T-helper 1 cell treated with Interleukin-12 subunit alpha and Interleukin-12 subunit beta and Interleukin-4 antibody, amounts not matched to agents 30 μg/mL and 1 μg/mL, for 36 hours (primary cell): ENCODE measurements around the gene DENND5A.
"Not testable (repeated sequence)": the region's sequence is repeated elsewhere in the genome, so short reads cannot be mapped to it uniquely, and the experiment has no call there.

Experiments used
- H3K27ac Mint-ChIP-seq: one replicate; pipeline ENCODE4 v1.8.0; 2021; ENCODE audit warnings: mild to moderate bottlenecking, mixed read lengths
- H3K27me3 Mint-ChIP-seq: one replicate; pipeline ENCODE4 v1.8.0; 2021; ENCODE audit warnings: low read depth, mixed read lengths
- H3K36me3 Mint-ChIP-seq: one replicate; pipeline ENCODE4 v1.8.0; 2021; ENCODE audit warnings: low read depth, mixed read lengths
- H3K4me1 Mint-ChIP-seq: one replicate; pipeline ENCODE4 v1.8.0; 2021; ENCODE audit warnings: low read depth, mixed read lengths
- H3K4me3 Mint-ChIP-seq: one replicate; pipeline ENCODE4 v1.8.0; 2021; ENCODE audit warnings: mild to moderate bottlenecking, moderate library complexity, mixed read lengths
- H3K9me3 Mint-ChIP-seq: one replicate; pipeline ENCODE4 v1.8.0; 2021; ENCODE audit warnings: mixed read lengths

DENND5A gene

DNA sequence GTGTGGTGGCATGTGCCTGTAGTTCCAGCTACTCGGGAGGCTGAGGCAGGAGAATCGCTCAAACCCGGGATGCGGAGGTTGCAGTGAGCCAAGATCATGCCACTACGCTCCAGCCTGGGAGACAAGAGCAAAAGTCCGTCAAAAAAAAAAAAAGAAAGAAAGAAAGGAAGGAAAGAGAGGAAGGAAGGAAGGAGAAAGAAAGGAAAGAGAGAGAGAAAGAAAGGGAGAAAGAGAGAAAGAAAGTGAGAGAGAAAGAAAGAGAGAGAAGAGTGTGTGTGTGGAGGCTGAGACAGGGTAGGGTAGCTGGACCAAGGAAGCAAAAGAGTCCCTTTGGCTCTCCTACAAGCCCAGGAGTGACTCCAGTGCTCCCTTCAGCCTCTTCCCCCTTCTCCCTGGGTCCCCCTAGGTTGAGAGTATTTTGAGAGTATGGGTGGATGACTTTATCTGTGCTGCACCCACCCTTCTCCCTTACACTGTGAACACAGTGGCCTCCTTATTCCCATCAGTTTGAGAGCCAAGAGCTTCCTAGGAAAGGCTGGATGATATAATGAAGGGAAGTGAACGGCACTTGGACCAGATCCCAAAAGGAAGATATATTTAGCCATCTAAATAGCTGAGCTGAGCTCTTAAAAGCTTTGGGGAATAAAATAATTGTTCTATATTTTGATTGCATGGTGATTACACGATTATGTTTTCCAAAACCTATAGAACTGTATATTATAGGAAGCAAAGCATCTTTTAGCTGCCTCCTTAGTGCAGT is 9.5 kb upstream of the DENND5A start:
- H3K4me3 Mint-ChIP-seq: no peak overlapping the region
- H3K4me1 Mint-ChIP-seq: peaks cover 3% of the 10 kb centered on the region
- H3K27me3 Mint-ChIP-seq: peaks cover 29% of the 10 kb centered on the region
- H3K27ac Mint-ChIP-seq: no peak overlapping the region
- no peaks in the 10 kb centered on the region for H3K36me3 Mint-ChIP-seq
- H3K9me3 Mint-ChIP-seq: no peaks in the 10 kb centered on the region

- Mint-ChIP-seq H3K27ac (no peak overlapping the region), H3K9me3 (no peaks in the 10 kb centered on the region), H3K4me1 (peaks cover 3% of the 10 kb centered on the region), H3K4me3 (no peak overlapping the region), H3K36me3 (no peaks in the 10 kb centered on the region), H3K27me3 (peaks cover 35% of the 10 kb centered on the region)
These were observed 8.5 kb upstream of the DENND5A start for GRCh38 chr11:9273376-9274336.

- peaks cover 53% of the 10 kb centered on the region for H3K27me3 Mint-ChIP-seq
- H3K9me3 Mint-ChIP-seq: no peaks in the 10 kb centered on the region
- H3K4me3 Mint-ChIP-seq: no peak overlapping the region
- peaks cover 8% of the 10 kb centered on the region for H3K4me1 Mint-ChIP-seq
- H3K36me3 Mint-ChIP-seq: no peaks in the 10 kb centered on the region
- no peak overlapping the region for H3K27ac Mint-ChIP-seq
These were observed 4.4 kb upstream of the DENND5A start for GRCh38 chr11:9269492-9270013.

GRCh38 chr11:9267680-9268079 is 2.5 kb upstream of the DENND5A start:
- H3K27ac Mint-ChIP-seq: no peak overlapping the region

GRCh38 chr11:9266926-9267325 is 1.8 kb upstream of the DENND5A start:
- Mint-ChIP-seq H3K36me3 (peaks cover 2% of the 10 kb centered on the region), H3K4me1 (peaks cover 18% of the 10 kb centered on the region), H3K4me3 (no peak overlapping the region), H3K27me3 (peaks cover 50% of the 10 kb centered on the region), H3K27ac (no peak overlapping the region), H3K9me3 (no peaks in the 10 kb centered on the region)

More at GRCh38 chr11:9267680-9268079, 2.5 kb upstream of the DENND5A start:
- no peaks in the 10 kb centered on the region for H3K9me3 Mint-ChIP-seq
- H3K27me3 Mint-ChIP-seq: peaks cover 49% of the 10 kb centered on the region
- peaks cover 2% of the 10 kb centered on the region for H3K36me3 Mint-ChIP-seq
- H3K4me1 Mint-ChIP-seq: peaks cover 13% of the 10 kb centered on the region
- H3K4me3 Mint-ChIP-seq: no peak overlapping the region

DNA sequence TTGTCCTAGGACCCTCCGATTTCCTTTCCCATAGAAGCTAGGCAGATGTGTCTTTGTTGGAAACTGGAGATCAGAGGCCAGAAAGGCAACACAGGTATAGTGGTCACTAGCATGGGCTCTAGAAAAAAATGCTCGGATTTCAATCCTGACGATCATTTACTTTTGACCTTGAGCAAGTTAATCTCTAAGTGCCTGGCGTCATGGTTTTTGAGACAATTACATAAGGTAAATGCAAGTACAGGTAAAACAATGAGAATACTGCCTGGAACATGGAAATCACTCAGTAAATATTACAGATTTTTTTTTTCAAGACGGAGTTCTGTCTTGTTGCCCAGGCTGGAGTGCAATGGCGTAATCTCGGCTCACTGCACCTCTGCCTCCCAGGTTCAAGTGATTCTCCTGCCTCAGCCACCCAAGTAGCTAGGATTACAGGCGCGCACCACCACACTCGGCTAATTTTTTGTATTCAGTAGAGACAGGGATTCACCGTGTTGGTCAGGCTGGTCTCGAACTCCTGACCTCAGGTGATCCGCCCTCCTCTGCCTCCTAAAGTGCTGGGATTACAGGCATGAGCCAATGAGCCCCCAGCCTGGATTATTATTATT is 1.1 kb upstream of the DENND5A start:
- Mint-ChIP-seq H3K36me3 (peaks cover 2% of the 10 kb centered on the region), H3K4me3 (peak overlapping the region; percentile 78), H3K9me3 (no peaks in the 10 kb centered on the region), H3K4me1 (peaks cover 23% of the 10 kb centered on the region), H3K27ac (peak overlapping the region; percentile 66), H3K27me3 (peaks cover 50% of the 10 kb centered on the region)

DNA sequence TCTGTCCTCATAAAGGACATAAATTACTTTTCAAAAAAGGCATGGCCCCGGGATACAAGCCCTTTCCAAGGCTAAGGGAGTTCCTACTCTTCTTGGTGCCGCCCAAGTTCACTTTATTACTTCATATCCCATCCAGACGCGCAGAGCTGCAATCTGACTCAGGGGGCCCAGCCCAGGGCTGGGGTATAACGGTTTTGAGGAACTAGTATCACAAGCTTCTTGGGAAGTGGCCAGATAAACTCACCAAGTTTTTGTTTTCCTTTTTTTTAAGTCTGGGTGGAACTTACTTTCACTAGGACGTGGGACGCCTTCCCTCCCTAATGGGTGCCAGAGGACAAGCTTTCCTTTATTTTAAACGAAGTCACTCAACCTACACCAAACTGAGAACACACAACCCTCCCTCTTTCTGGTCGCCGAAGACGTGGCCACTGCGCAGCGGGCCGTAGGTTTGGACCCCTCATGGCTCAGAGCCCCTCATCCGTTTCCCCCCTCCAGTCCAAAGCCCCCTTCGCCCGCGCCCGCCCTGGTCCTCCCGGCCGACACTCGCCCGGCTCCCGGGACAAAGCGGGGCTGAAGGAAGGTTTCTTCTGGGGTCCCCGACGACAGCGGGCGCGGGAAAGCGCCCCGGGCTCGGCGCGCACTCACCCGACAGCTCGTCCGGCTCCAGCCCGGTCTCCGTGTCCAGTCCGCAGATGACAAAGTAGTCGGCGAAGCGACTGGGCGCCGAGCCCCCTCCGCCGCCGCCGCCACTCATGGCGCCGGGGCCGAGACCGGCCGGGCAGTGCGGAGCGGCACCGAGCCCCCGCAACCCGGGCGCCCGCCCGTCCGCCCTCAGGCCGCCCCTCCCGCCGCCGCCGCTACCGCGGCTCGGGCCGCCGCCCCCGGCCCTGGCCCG is 587 bp downstream of the DENND5A start:
- Mint-ChIP-seq H3K27me3 (peaks cover 55% of the 10 kb centered on the region), H3K36me3 (peaks cover 2% of the 10 kb centered on the region), H3K27ac (peak overlapping the region; percentile 88), H3K4me3 (peak overlapping the region; percentile 86), H3K4me1 (peaks cover 35% of the 10 kb centered on the region), H3K9me3 (no peaks in the 10 kb centered on the region)

GRCh38 chr11:9263840-9264315 is 1.3 kb downstream of the DENND5A start:
- Mint-ChIP-seq H3K9me3 (no peaks in the 10 kb centered on the region), H3K36me3 (peaks cover 2% of the 10 kb centered on the region), H3K4me1 (peaks cover 35% of the 10 kb centered on the region), H3K4me3 (peak overlapping the region; percentile 86), H3K27me3 (peaks cover 50% of the 10 kb centered on the region), H3K27ac (peak overlapping the region; percentile 88)

DNA sequence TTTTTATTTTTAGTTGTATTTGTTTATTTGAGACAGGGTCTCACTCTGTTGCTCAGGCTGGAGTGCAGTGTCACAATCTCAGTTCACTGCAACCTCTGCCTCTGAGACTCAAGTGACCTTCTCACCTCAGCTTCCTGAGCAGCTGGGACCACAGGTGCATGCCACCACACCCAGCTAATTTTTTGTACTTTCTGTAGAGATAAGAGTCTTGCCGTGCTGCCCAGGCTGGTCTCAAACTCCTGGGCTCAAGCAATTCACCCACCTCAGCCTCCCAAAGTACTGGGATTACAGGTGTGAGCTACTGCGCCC is 4.4 kb downstream of the DENND5A start:
- H3K4me1 Mint-ChIP-seq: peaks cover 31% of the 10 kb centered on the region
- H3K27ac Mint-ChIP-seq: peak overlapping the region; percentile 44
- H3K27me3 Mint-ChIP-seq: peaks cover 26% of the 10 kb centered on the region
- H3K4me3 Mint-ChIP-seq: peak overlapping the region; percentile 34
- not testable (repeated sequence) for H3K9me3 Mint-ChIP-seq, H3K36me3 Mint-ChIP-seq

DNA sequence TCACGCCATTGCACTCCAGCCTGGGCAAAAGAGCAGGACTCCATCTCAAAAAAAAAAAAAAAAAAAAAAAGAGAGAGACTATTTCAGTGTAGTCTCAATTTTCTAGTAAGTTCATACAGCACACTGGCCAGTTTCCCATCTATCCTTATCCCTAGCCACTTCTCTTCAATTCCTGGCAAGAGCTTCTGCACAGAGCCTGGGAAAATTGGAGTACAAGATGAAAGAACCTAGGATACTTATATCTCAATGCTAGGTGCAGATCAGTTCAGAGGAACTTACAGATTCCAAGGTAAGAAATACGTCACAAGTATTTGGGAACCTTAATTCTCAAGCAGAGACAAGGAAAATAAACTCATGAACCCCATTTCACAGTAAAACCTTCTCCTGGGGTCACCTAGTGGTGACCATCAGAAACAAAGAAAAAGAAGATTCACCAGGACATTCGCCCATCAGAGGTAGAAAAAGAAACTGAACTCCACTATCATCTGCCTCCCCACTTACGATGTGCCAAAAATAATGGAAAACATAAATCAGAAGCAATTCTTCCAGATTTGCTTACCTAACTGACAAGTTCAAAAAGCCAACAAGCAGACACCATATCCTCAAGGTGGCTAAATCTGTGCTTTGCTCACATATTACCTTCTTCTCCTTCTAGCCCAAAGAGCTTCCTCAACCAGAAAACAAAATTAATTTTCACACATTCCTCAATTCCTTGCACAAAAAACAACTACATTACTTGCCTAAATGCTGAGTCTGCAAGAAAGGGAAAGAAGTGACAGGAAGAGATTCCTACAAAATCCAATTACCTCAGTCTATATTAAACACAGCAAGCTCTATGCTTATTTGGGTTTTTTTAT is 4.9 kb downstream of the DENND5A start:
- Mint-ChIP-seq H3K9me3 (no peaks in the 10 kb centered on the region), H3K4me3 (no peak overlapping the region), H3K4me1 (peaks cover 30% of the 10 kb centered on the region), H3K27me3 (peaks cover 23% of the 10 kb centered on the region), H3K27ac (no peak overlapping the region), H3K36me3 (peaks cover 8% of the 10 kb centered on the region)

GRCh38 chr11:9258279-9258678 is 6.9 kb downstream of the DENND5A start:
- H3K27me3 Mint-ChIP-seq: peaks cover 23% of the 10 kb centered on the region
- H3K27ac Mint-ChIP-seq, H3K4me3 Mint-ChIP-seq, H3K9me3 Mint-ChIP-seq: not testable (repeated sequence)
- peaks cover 26% of the 10 kb centered on the region for H3K4me1 Mint-ChIP-seq
- H3K36me3 Mint-ChIP-seq: peaks cover 11% of the 10 kb centered on the region

DNA sequence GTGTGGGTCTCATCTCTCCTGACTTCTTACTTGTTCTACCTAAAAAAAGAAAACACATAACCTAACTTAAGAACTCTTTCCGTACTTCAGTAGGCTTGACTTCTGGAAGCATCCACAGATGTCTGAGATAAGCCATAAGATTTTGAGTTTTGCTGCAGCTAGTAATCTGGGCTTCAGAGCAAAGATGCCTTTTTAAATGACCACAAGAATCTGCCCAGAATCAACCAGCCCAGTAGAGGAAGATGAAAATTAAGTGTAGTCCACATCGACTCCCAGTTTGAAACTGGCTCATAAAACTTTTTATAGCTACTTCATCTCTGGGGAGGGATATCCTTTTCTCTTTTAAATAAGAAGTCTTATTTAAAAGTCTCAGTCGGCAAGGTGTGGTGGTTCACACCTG is 10.7 kb downstream of the DENND5A start:
- H3K4me3 Mint-ChIP-seq: no peak overlapping the region
- H3K9me3 Mint-ChIP-seq: no peaks in the 10 kb centered on the region
- no peak overlapping the region for H3K27ac Mint-ChIP-seq
- H3K36me3 Mint-ChIP-seq: peaks cover 12% of the 10 kb centered on the region
- H3K27me3 Mint-ChIP-seq: no peaks in the 10 kb centered on the region
- H3K4me1 Mint-ChIP-seq: peaks cover 25% of the 10 kb centered on the region

DNA sequence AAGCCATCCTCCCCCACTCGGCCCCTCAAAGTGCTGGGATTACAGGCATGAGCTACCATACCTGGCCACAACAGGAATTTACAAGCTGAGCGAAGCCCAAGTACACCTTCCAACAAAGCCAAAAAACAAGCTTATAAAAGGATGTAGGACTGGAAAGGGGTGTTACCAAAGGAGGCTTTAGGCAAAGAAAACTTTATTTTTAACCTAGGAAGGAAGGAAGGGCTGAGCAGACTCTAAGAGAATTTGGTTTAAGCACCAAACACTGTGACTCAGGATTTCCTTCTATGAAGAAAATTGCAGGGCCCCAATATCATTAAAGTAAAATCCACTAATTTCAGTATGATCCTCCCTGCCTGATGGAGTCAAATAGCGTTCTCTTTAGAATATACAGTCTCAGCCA is 12.1 kb downstream of the DENND5A start:
- H3K27ac Mint-ChIP-seq: no peak overlapping the region
- peaks cover 7% of the 10 kb centered on the region for H3K36me3 Mint-ChIP-seq
- no peak overlapping the region for H3K4me3 Mint-ChIP-seq
- no peaks in the 10 kb centered on the region for H3K9me3 Mint-ChIP-seq
- H3K4me1 Mint-ChIP-seq: peaks cover 35% of the 10 kb centered on the region
- H3K27me3 Mint-ChIP-seq: no peaks in the 10 kb centered on the region
